Upper lobe of left lung (tissue), 4 donors: ENCODE measurements around the gene UBE2F.

Experiments
- CTCF ChIP-seq, 6 experiments: fragments of 450-650 bp in 4 of 6; fragments of 200-600 bp in 2 of 6; sonication (generic) in 2 of 6; IDR thresholded peaks; one replicate each; pipeline ENCODE4 v1.5.1; 2016 to 2019; ENCODE audit warnings: antibody characterized with exemption in 6 of 6
- EP300 ChIP-seq, 4 donors: sonication (generic); formaldehyde crosslinking; IDR thresholded peaks; one replicate each; pipeline ENCODE4 v1.5.1; 2017; ENCODE audit warnings: antibody characterized with exemption in 4 of 4, control low read depth in 2 of 4
- POLR2A ChIP-seq, 4 donors: fragments of 450-650 bp; IDR thresholded peaks; one replicate each; pipeline ENCODE4 v1.5.1; 2016 to 2017; ENCODE audit warnings: antibody characterized with exemption in 4 of 4, mild to moderate bottlenecking in 2 of 4

DNA sequence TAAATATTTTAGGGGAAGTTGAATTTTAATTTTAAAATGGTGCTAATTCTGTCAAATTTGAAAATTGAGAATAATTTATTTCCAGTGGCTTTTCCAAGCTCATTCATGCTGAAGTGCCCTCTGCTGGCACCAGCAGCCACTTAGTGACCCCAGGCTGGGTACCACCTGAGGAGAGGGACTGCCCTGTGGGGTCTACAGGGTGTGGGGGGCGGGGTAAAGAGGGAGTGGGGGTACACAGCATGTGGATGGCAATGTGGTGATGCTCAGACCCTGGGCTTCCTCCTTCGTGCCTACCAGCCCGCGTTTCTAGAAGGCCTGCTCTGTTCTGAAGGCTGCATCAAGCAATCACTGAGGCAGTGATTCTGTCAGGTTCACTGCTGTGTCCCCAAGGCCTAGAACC is 48.9 kb downstream of the UBE2F start:
- TF ChIP-seq POLR2A (IDR thresholded peaks at IDR 0.05) = no peak
- TF ChIP-seq CTCF (IDR thresholded peaks at IDR 0.05) = no peak
- TF ChIP-seq EP300 (IDR thresholded peaks at IDR 0.05) = no peak
